ENCODE data around the gene OR2T1.

The OR2T1 gene

GRCh38 chr1:248402748-248403147 lies at the start of gene OR2T1:
OR2T1 (plus strand) TSS chr1:248403048; CDS start chr1:248406148, 3,100 bp downstream.
- TF ChIP-seq CTCF (conservative IDR thresholded peaks at IDR 0.05) (no peak), ZFX (IDR thresholded peaks at IDR 0.05) (no peak)
- no peak within 1 kb of the TSS for H3K27ac ChIP-seq

GRCh38 chr1:248359415-248359814 lies 43.4 kb upstream of the OR2T1 start:
- TF ChIP-seq ZFX (IDR thresholded peaks at IDR 0.05) (no peak), CTCF (conservative IDR thresholded peaks at IDR 0.05) (no peak)
- H3K27ac ChIP-seq, result no peak overlapping the region

- H3K27ac ChIP-seq, result no peak within 1 kb of the TSS
- TF ChIP-seq ZFX (IDR thresholded peaks at IDR 0.05) (no peak), CTCF (conservative IDR thresholded peaks at IDR 0.05) (no peak)
Observed at GRCh38 chr1:248361121-248361715, 41.6 kb upstream of the OR2T1 start, which contains the start of gene OR2T4. OR2T4 (plus strand) TSS chr1:248361665; CDS start chr1:248361665, 0 bp downstream.

GRCh38 chr1:248366609-248367008 lies 36.2 kb upstream of the OR2T1 start:
- no peak overlapping the region for H3K27ac ChIP-seq
- TF ChIP-seq ZFX (IDR thresholded peaks at IDR 0.05) (no peak), CTCF (conservative IDR thresholded peaks at IDR 0.05) (no peak)

GRCh38 chr1:248372394-248372793 lies 30.5 kb upstream of the OR2T1 start:
- TF ChIP-seq CTCF (conservative IDR thresholded peaks at IDR 0.05) (no peak), ZFX (IDR thresholded peaks at IDR 0.05) (no peak)
- H3K27ac ChIP-seq, result no peak overlapping the region

- TF ChIP-seq ZFX (IDR thresholded peaks at IDR 0.05) (no peak), CTCF (conservative IDR thresholded peaks at IDR 0.05) (no peak)
- H3K27ac ChIP-seq, result no peak overlapping the region
Observed at GRCh38 chr1:248373761-248374160, 29.1 kb upstream of the OR2T1 start.

- TF ChIP-seq CTCF (conservative IDR thresholded peaks at IDR 0.05) (no peak), ZFX (IDR thresholded peaks at IDR 0.05) (no peak)
- no peak within 1 kb of the TSS for H3K27ac ChIP-seq
Observed at GRCh38 chr1:248375446-248375845, 27.4 kb upstream of the OR2T1 start, which contains the start of gene OR2T6. OR2T6 (plus strand) TSS chr1:248375746; CDS start chr1:248387609, 11,863 bp downstream.

All from C4-2B (cell line).